ENCODE results near the gene LNPEP. TPM values are rescaled to one million over a fixed set of nuclear protein-coding genes. Genes with fewer than 3 reads are reported as not detected.

Gene LNPEP
- total RNA-seq, 4 donors from 2014 or later: 40.4 to 71.8 (median 51.3) TPM

DNA sequence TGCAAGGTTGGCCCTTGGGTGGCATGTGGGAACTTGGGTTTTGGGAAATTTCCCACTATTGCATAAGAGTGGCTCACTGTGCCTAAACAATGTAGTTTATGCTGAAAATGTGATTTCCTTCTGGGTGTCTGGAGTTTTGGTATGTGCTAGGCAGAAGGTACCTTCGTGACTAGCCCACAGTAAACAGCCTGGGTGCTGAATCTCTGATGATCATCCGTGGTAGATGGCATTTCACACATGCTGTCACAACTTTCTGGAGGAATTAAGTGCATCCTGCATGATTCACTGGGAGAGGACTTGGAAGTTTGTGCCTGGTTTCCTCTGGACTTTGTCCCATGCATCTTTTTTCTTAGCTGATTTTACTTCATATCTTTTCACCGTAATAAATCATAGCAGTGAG, 64.5 kb downstream of the LNPEP start:
- H3K4me1 ChIP-seq: peaks cover 0 to 4% (median 0%) of the 10 kb centered on the region in 4 donors

DNA sequence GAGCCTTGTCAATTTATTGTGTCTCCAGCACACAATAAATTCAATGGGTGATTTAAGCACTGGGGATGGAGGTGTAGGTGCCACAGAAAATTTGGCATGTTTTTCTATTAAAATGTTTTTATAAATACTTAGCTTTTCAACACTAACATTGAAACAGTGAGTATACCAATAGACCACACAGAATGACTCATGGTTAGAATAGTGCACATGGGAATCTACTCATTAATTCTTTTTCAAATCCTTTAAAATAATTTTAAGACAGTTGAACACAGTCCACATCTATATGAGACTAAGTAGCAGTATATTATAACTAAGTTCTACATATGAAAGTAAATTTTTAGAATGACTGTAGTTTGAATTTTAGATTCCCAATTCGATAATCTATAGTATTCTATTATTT, 67.1 kb downstream of the LNPEP start:
- 92 to 94% methylated on average over 1 of the region's 1 CpG for WGBS, 2 donors

More for the DNA sequence above, 64.5 kb downstream of the LNPEP start:
- WGBS, 2 donors: 88 to 93% methylated on average over 3 of the region's 3 CpGs
- TF ChIP-seq EP300 (IDR thresholded peaks at IDR 0.05) (no peak), POLR2A (IDR thresholded peaks at IDR 0.05) (no peak)
- TF ChIP-seq, protein P1, sequence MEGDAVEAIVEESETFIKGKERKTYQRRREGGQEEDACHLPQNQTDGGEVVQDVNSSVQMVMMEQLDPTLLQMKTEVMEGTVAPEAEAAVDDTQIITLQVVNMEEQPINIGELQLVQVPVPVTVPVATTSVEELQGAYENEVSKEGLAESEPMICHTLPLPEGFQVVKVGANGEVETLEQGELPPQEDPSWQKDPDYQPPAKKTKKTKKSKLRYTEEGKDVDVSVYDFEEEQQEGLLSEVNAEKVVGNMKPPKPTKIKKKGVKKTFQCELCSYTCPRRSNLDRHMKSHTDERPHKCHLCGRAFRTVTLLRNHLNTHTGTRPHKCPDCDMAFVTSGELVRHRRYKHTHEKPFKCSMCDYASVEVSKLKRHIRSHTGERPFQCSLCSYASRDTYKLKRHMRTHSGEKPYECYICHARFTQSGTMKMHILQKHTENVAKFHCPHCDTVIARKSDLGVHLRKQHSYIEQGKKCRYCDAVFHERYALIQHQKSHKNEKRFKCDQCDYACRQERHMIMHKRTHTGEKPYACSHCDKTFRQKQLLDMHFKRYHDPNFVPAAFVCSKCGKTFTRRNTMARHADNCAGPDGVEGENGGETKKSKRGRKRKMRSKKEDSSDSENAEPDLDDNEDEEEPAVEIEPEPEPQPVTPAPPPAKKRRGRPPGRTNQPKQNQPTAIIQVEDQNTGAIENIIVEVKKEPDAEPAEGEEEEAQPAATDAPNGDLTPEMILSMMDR (IDR thresholded peaks at IDR 0.05): no peak
- no peak overlapping the region for H3K27ac ChIP-seq
- H3K36me3 ChIP-seq: peaks cover 0 to 52% (median 0%) of the 10 kb centered on the region in 3 donors
- H3K4me3 ChIP-seq: no peak overlapping the region
- no peak for DNase-seq (ENCODE audit: low spot score in 2 of 2)
- no peaks in the 10 kb centered on the region for H3K9me3 ChIP-seq
- no peaks in the 10 kb centered on the region for H3K27me3 ChIP-seq

GRCh38 chr5:97004423-97005060, 68.7 kb downstream of the LNPEP start:
- Histone ChIP-seq H3K27me3 (no peaks in the 10 kb centered on the region), H3K27ac (no peak overlapping the region), H3K4me3 (no peak overlapping the region), H3K4me1 (peaks cover 0 to 6% (median 2%) of the 10 kb centered on the region in 4 donors), H3K36me3 (peaks cover 0 to 45% (median 0%) of the 10 kb centered on the region in 3 donors), H3K9me3 (no peaks in the 10 kb centered on the region)
- 98 to 99% methylated on average over 2 of the region's 2 CpGs for WGBS, 2 donors
- no peak for DNase-seq (ENCODE audit: low spot score in 2 of 2)
- TF ChIP-seq, protein P1 (IDR thresholded peaks at IDR 0.05): no peak
- no peak for TF ChIP-seq EP300 (IDR thresholded peaks at IDR 0.05)
- TF ChIP-seq POLR2A (IDR thresholded peaks at IDR 0.05): no peak

More for the DNA sequence above, 67.1 kb downstream of the LNPEP start:
- Histone ChIP-seq H3K27me3 (no peaks in the 10 kb centered on the region), H3K4me3 (no peak overlapping the region), H3K9me3 (no peaks in the 10 kb centered on the region), H3K36me3 (peaks cover 0 to 55% (median 0%) of the 10 kb centered on the region in 3 donors), H3K4me1 (peaks cover 0 to 4% (median 0%) of the 10 kb centered on the region in 4 donors), H3K27ac (no peak overlapping the region)
- TF ChIP-seq, protein P1 (IDR thresholded peaks at IDR 0.05): no peak
- TF ChIP-seq POLR2A (IDR thresholded peaks at IDR 0.05): no peak
- TF ChIP-seq EP300 (IDR thresholded peaks at IDR 0.05): no peak
- no peak for DNase-seq (ENCODE audit: low spot score in 2 of 2)

DNA sequence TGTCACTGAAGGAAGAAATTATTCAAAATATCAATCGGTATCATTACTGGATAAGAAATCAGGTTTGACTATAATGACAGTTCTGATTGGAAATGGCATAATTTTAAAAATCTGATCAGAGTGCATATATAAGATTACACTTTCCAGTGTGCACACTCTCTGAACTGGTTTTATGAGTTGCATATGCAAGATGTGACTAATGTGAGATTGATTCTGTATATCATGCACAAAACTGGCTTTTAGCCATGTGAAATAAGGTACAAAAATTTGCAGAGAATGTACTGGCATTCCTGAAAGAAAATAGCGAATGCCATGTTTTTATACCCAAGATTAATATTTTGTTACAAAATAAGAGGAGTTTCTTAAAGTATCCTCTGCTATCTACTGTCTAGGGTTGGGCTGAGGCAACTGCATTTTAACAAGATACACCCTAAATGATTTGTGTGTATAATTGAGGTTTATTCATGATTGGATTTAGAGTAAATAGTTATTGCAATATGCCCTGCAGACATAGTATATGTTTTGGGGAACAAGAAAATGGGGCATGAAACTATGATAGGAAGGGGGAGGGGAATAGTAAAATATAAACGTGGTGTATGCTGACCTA, 70.7 kb downstream of the LNPEP start:
- WGBS, 2 donors: 59 to 61% methylated on average over 3 of the region's 3 CpGs
- TF ChIP-seq POLR2A (IDR thresholded peaks at IDR 0.05): no peak
- TF ChIP-seq, protein P1 (IDR thresholded peaks at IDR 0.05): no peak
- Histone ChIP-seq H3K4me3 (no peak overlapping the region), H3K27me3 (no peaks in the 10 kb centered on the region), H3K36me3 (peaks cover 0 to 39% (median 0%) of the 10 kb centered on the region in 3 donors), H3K4me1 (peaks cover 0 to 6% (median 0%) of the 10 kb centered on the region in 4 donors), H3K27ac (no peak overlapping the region), H3K9me3 (no peaks in the 10 kb centered on the region)
- no peak for DNase-seq (ENCODE audit: low spot score in 2 of 2)

DNA sequence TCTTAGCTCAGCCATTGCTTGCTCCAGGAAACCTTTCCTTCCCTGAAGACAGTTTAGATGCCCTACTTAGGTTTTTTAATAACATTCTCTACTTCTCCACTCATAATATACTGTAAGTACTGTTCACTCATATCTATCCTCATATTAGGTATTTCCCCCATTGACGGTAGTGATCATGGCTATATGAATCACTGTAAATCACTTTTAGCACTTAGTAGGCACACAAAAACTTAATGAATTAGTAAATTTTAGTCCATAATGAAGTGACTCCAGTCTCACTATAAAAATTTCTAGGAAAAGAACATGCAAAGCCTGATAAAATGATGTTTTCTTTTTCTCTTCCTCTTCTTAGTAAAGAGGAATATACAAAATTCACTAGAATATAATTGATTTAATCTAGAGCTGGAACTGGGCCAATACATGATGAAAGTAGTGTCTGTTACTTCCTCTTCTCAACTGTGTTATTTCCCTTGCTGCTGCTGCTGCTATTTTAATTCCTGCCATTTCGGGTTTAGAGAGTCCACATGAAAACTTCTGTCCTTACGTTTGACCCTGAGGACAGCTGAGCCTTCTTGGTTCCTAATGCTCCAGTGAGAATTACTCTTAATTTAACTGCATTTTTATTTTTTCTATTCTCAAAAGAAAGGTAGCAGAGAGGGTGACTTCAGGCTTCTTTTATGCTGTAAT, 73.5 kb downstream of the LNPEP start:
- no peaks in the 10 kb centered on the region for H3K27me3 ChIP-seq
- H3K27ac ChIP-seq: no peak overlapping the region
- no peak overlapping the region for H3K4me3 ChIP-seq
- peaks cover 0 to 27% (median 0%) of the 10 kb centered on the region in 3 donors for H3K36me3 ChIP-seq
- H3K4me1 ChIP-seq: peaks cover 0 to 6% (median 0%) of the 10 kb centered on the region in 4 donors
- TF ChIP-seq POLR2A (IDR thresholded peaks at IDR 0.05) (no peak), EP300 (IDR thresholded peaks at IDR 0.05) (peak in 1 of 2 donors; percentile 23)
- 32 to 43% methylated on average over 3 of the region's 3 CpGs for WGBS, 2 donors
- peak in 1 of 2 donors; percentile 28 for DNase-seq (ENCODE audit: low spot score in 2 of 2)
- H3K9me3 ChIP-seq: no peaks in the 10 kb centered on the region
